CD14-positive monocyte (primary cell): ENCODE results near the gene LEPROT. TPM values are rescaled to one million over a fixed set of nuclear protein-coding genes. Genes with fewer than 3 reads are reported as not detected.

ENCODE experiments used
- DNase-seq, 3 donors: peaks; one replicate each; pipeline ENCODE4 v3.0.0-alpha.2; 2011 to 2022
- H2AFZ ChIP-seq: 2 replicates; pipeline ENCODE4 v1.6.0; 2012; ENCODE audit warnings: mild to moderate bottlenecking, low read depth, low read length, inconsistent platforms; ENCODE audit not compliant: insufficient read depth, poor library complexity, severe bottlenecking
- H3K27ac ChIP-seq, 2 donors: 1 replicate in 1 of 2; 2 replicates in 1 of 2; pipeline ENCODE4 v1.5.1; 2012 to 2013; ENCODE audit warnings: low read length in 2 of 2, control low read depth in 1 of 2, inconsistent platforms in 1 of 2, low read depth in 1 of 2, mild to moderate bottlenecking in 1 of 2
- H3K27me3 ChIP-seq, 2 donors: one replicate each; pipeline versions ENCODE4 v1.6.0 to v1.6.1; 2011 to 2013; ENCODE audit warnings: low read length in 2 of 2; ENCODE audit not compliant: control insufficient read depth in 2 of 2, insufficient read depth in 2 of 2
- H3K36me3 ChIP-seq, 2 donors: replicated peaks in 1 of 2; 1 replicate in 1 of 2; 2 replicates in 1 of 2; pipeline versions ENCODE4 v1.5.1 to v1.6.1; 2012 to 2013; ENCODE audit warnings: low read length in 2 of 2, control low read depth in 1 of 2, inconsistent platforms in 1 of 2, mild to moderate bottlenecking in 1 of 2; ENCODE audit not compliant: insufficient read depth in 2 of 2, control insufficient read depth in 1 of 2
- H3K4me1 ChIP-seq, 2 donors: 1 replicate in 1 of 2; 2 replicates in 1 of 2; pipeline versions ENCODE4 v1.5.1 to v1.6.1; 2012 to 2013; ENCODE audit warnings: low read length in 2 of 2, control low read depth in 1 of 2, inconsistent platforms in 1 of 2, mild to moderate bottlenecking in 1 of 2, moderate library complexity in 1 of 2; ENCODE audit not compliant: insufficient read depth in 2 of 2, control insufficient read depth in 1 of 2
- H3K4me2 ChIP-seq: replicated peaks from 2 replicates; pipeline ENCODE3; 2012; ENCODE audit warnings: low read length, moderate library complexity, mild to moderate bottlenecking; ENCODE audit not compliant: poor library complexity, severe bottlenecking; ENCODE audit errors: extremely low read depth
- H3K4me3 ChIP-seq, 3 experiments: fragments of 200-600 bp in 1 of 3; sonication (generic) in 1 of 3; replicated peaks in 1 of 3; 1 replicate in 2 of 3; 2 replicates in 1 of 3; pipeline ENCODE4 v1.5.1; 2011 to 2013; ENCODE audit warnings: low read length in 3 of 3, mild to moderate bottlenecking in 3 of 3, control low read depth in 2 of 3, low read depth in 2 of 3, inconsistent platforms in 1 of 3, moderate library complexity in 1 of 3
- H3K79me2 ChIP-seq: 2 replicates; pipeline ENCODE4 v1.6.0; 2012; ENCODE audit warnings: mild to moderate bottlenecking, control low read depth, inconsistent platforms, low read length, moderate library complexity; ENCODE audit not compliant: insufficient read depth
- H3K9ac ChIP-seq: 2 replicates; pipeline ENCODE4 v1.6.0; 2017; ENCODE audit warnings: low read length, mild to moderate bottlenecking; ENCODE audit not compliant: insufficient read depth, poor library complexity, severe bottlenecking
- H3K9me3 ChIP-seq, 2 donors: replicated peaks in 1 of 2; 1 replicate in 1 of 2; 2 replicates in 1 of 2; pipeline versions ENCODE4 v1.5.1 to v1.6.1; 2012 to 2013; ENCODE audit warnings: low read length in 2 of 2, control low read depth in 1 of 2; ENCODE audit not compliant: control insufficient read depth in 1 of 2, insufficient read depth in 1 of 2
- H4K20me1 ChIP-seq: 2 replicates; pipeline ENCODE4 v1.6.0; 2012; ENCODE audit warnings: mild to moderate bottlenecking, low read length, control low read depth, moderate library complexity; ENCODE audit not compliant: insufficient read depth
- H3K27ac Mint-ChIP-seq, 7 donors: one replicate each; pipeline ENCODE4 v1.8.0; 2020; ENCODE audit warnings: mild to moderate bottlenecking in 7 of 7, mixed read lengths in 7 of 7, moderate library complexity in 6 of 7, inconsistent platforms in 2 of 7
- H3K27me3 Mint-ChIP-seq, 3 donors: one replicate each; pipeline ENCODE4 v1.8.0; 2021 to 2022; ENCODE audit warnings: low read depth in 3 of 3, mild to moderate bottlenecking in 3 of 3, mixed read lengths in 3 of 3, moderate library complexity in 3 of 3, inconsistent platforms in 1 of 3
- H3K36me3 Mint-ChIP-seq, 2 donors: one replicate each; pipeline ENCODE4 v1.8.0; 2020; ENCODE audit warnings: mixed read lengths in 2 of 2, inconsistent platforms in 1 of 2, mild to moderate bottlenecking in 1 of 2
- H3K4me1 Mint-ChIP-seq: one replicate; pipeline ENCODE4 v1.8.0; 2020; ENCODE audit warnings: mild to moderate bottlenecking, mixed read lengths
- H3K4me3 Mint-ChIP-seq, 2 donors: one replicate each; pipeline ENCODE4 v1.8.0; 2020; ENCODE audit warnings: mild to moderate bottlenecking in 2 of 2, mixed read lengths in 2 of 2, moderate library complexity in 1 of 2
- H3K9me3 Mint-ChIP-seq, 7 donors: one replicate each; pipeline ENCODE4 v1.8.0; 2020 to 2022; ENCODE audit warnings: mixed read lengths in 7 of 7, mild to moderate bottlenecking in 6 of 7, moderate library complexity in 6 of 7, inconsistent platforms in 2 of 7
- whole genome bisulfite sequencing: methylation state at CpG from one replicate; pipeline ENCODE4 v1.1.5; 2013; ENCODE audit warnings: missing lambda C conversion rate; ENCODE audit not compliant: insufficient coverage; 5-methylcytosine and 5-hydroxymethylcytosine counted together
- intact Hi-C, 2 donors: fragments of 100-400 bp; cut with micrococcal nuclease; formaldehyde crosslinking; loops; one replicate each; pipeline versions ENCODE4 v1.15.0 to v1.15.1; 2023
- polyA plus RNA-seq, 3 donors: library from polyadenylated mRNA; depleted of rRNA in 1 of 3; unstranded in 2 of 3; stranded (reverse) in 1 of 3; fragments of 300-500 nt in 2 of 3; fragments of >200 nt in 1 of 3; fragmentation: Illumina TruSeq in 2 of 3; gene quantifications; 1 replicate in 2 of 3; 2 replicates in 1 of 3; pipeline ENCODE4 v1.2.3, GENCODE V29; 2012 to 2021
- TF ChIP-seq, protein P1 (sequence below): fragments of 200-600 bp; IDR thresholded peaks from one replicate; pipeline ENCODE4 v1.8.0; 2022; ENCODE audit warnings: antibody characterized with exemption, mild to moderate bottlenecking

LEPROT gene
- polyA plus RNA-seq, 3 donors: 56.3 to 75.0 (median 74.7) TPM

DNA sequence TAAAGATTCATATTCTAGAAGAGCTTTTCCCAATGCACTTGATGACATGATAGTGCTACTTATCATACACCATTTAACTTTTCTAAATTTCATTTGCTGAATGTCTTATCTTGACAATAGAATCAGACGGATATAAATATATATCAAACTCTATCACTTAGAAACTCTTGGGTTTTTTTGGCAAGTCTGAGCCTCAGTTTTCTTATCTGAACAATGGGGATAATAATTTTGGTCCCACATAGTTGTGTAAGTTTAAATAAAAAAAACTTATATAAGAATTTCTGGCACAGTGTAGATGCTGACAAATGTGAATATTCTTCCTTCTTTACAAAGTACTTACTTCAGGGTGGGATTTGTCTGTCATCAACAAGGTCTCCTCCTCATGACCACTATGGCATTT is 21.5 kb upstream of the LEPROT start:
- Mint-ChIP-seq H3K4me3 (no peak overlapping the region), H3K27ac (no peak overlapping the region), H3K36me3 (no peaks in the 10 kb centered on the region), H3K9me3 (no peaks in the 10 kb centered on the region), H3K4me1 (peaks cover 16% of the 10 kb centered on the region), H3K27me3 (peaks cover 0 to 1% (median 0%) of the 10 kb centered on the region in 3 donors)
- no peak overlapping the region for H2AFZ ChIP-seq
- H3K4me1 ChIP-seq: peaks cover 5% of the 10 kb centered on the region in 2 donors
- no peak overlapping the region for H3K4me3 ChIP-seq
- TF ChIP-seq, protein P1, sequence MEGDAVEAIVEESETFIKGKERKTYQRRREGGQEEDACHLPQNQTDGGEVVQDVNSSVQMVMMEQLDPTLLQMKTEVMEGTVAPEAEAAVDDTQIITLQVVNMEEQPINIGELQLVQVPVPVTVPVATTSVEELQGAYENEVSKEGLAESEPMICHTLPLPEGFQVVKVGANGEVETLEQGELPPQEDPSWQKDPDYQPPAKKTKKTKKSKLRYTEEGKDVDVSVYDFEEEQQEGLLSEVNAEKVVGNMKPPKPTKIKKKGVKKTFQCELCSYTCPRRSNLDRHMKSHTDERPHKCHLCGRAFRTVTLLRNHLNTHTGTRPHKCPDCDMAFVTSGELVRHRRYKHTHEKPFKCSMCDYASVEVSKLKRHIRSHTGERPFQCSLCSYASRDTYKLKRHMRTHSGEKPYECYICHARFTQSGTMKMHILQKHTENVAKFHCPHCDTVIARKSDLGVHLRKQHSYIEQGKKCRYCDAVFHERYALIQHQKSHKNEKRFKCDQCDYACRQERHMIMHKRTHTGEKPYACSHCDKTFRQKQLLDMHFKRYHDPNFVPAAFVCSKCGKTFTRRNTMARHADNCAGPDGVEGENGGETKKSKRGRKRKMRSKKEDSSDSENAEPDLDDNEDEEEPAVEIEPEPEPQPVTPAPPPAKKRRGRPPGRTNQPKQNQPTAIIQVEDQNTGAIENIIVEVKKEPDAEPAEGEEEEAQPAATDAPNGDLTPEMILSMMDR: no peak
- H3K27me3 ChIP-seq: no peaks in the 10 kb centered on the region
- H3K79me2 ChIP-seq: no peaks in the 10 kb centered on the region
- no CpG with 5 or more reads among the region's 1 CpG for WGBS
- no peak overlapping the region for H3K4me2 ChIP-seq
- intact Hi-C loops: no loop called here
- no peaks in the 10 kb centered on the region for H3K9me3 ChIP-seq
- DNase-seq: no peak
- no peaks in the 10 kb centered on the region for H4K20me1 ChIP-seq
- H3K9ac ChIP-seq: no peak overlapping the region
- no peak overlapping the region for H3K27ac ChIP-seq
- H3K36me3 ChIP-seq: no peaks in the 10 kb centered on the region

DNA sequence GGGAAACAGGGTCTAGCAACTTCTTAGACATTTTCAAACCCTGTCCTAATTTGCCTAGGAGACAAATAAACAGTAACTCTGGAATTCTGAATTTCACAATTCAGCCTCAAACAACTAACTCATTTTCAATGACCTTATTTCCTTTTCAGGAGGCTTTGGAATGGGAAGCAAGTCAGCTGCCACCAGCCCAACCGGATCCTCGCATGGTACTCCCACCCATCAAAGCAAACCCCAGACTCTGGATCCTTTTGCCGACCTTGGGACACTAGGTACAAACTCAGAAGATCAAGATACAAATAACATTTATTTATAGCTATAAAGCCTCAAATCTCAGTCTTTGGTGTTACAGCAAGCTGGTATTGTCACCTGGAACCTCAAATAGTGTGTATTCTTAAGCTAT is 18.9 kb upstream of the LEPROT start:
- WGBS: no CpG with 5 or more reads among the region's 3 CpGs
- H3K27me3 Mint-ChIP-seq: peaks cover 0 to 1% (median 0%) of the 10 kb centered on the region in 3 donors
- no peak overlapping the region for H3K4me2 ChIP-seq
- no peaks in the 10 kb centered on the region for H3K9me3 ChIP-seq
- H2AFZ ChIP-seq: no peak overlapping the region
- no peaks in the 10 kb centered on the region for H3K27me3 ChIP-seq
- no peak overlapping the region for H3K4me3 Mint-ChIP-seq
- TF ChIP-seq, protein P1: no peak
- DNase-seq: no peak
- H3K4me1 Mint-ChIP-seq: peaks cover 6% of the 10 kb centered on the region
- intact Hi-C loops: no loop called here
- H3K9me3 Mint-ChIP-seq: no peaks in the 10 kb centered on the region
- H3K27ac Mint-ChIP-seq: peak overlapping the region in 1 of 7 donors; percentile 37
- H3K79me2 ChIP-seq: no peaks in the 10 kb centered on the region
- H3K4me1 ChIP-seq: no peaks in the 10 kb centered on the region
- H3K36me3 Mint-ChIP-seq: no peaks in the 10 kb centered on the region
- H3K36me3 ChIP-seq: no peaks in the 10 kb centered on the region
- H3K27ac ChIP-seq: no peak overlapping the region
- H3K9ac ChIP-seq: no peak overlapping the region
- H4K20me1 ChIP-seq: no peaks in the 10 kb centered on the region
- no peak overlapping the region for H3K4me3 ChIP-seq
